CD4-positive, alpha-beta memory T cell (primary cell): ENCODE data around the gene NPC2. TPM values are rescaled to one million over a fixed set of nuclear protein-coding genes. Genes with fewer than 3 reads are reported as not detected.

Source experiments
- CTCF ChIA-PET: fragments of 350-600 bp; sonication (Branson Sonifier 250); formaldehyde crosslinking; loops from one replicate; lab custom pipeline; 2021; ENCODE audit warnings: inconsistent platforms; ENCODE audit not compliant: partially characterized antibody; lab: Charles Lee
- POLR2A ChIA-PET: fragments of 350-600 bp; sonication (Branson Sonifier 250); formaldehyde crosslinking; loops from one replicate; lab custom pipeline; 2021; ENCODE audit not compliant: partially characterized antibody; lab: Charles Lee
- DNase-seq, 5 donors: peaks; one replicate each; pipeline versions ENCODE4 v3.0.0 to v3.0.0-alpha.2; 2020 to 2022; ENCODE audit warnings: mixed read lengths in 1 of 5
- H3K27ac ChIP-seq: one replicate; pipeline ENCODE4 v1.7.0; 2013; ENCODE audit warnings: low read depth, low read length
- H3K27me3 ChIP-seq: 2 replicates; pipeline ENCODE4 v1.7.0; 2013; ENCODE audit warnings: mild to moderate bottlenecking, low read length, moderate library complexity; ENCODE audit not compliant: insufficient read depth
- H3K36me3 ChIP-seq: 2 replicates; pipeline ENCODE4 v1.7.0; 2013; ENCODE audit warnings: mild to moderate bottlenecking, low read length, moderate library complexity; ENCODE audit not compliant: insufficient read depth
- H3K4me1 ChIP-seq: 2 replicates; pipeline ENCODE4 v1.7.0; 2013; ENCODE audit warnings: mild to moderate bottlenecking, low read length, moderate library complexity; ENCODE audit not compliant: insufficient read depth
- H3K4me3 ChIP-seq, 2 donors: one replicate each; pipeline ENCODE4 v1.7.0; 2013; ENCODE audit warnings: low read length in 2 of 2, mild to moderate bottlenecking in 1 of 2
- H3K9me3 ChIP-seq, 2 donors: one replicate each; pipeline ENCODE4 v1.7.0; 2013; ENCODE audit warnings: low read length in 2 of 2, control low read depth in 1 of 2; ENCODE audit not compliant: control insufficient read depth in 1 of 2
- H3K27ac Mint-ChIP-seq, 7 donors: one replicate each; pipeline ENCODE4 v1.8.0; 2020 to 2021; ENCODE audit warnings: mixed read lengths in 7 of 7, mild to moderate bottlenecking in 6 of 7, inconsistent platforms in 3 of 7, moderate library complexity in 3 of 7
- H3K27me3 Mint-ChIP-seq, 2 donors: one replicate each; pipeline ENCODE4 v1.8.0; 2020 to 2021; ENCODE audit warnings: mixed read lengths in 2 of 2
- H3K36me3 Mint-ChIP-seq, 2 donors: one replicate each; pipeline ENCODE4 v1.8.0; 2020 to 2021; ENCODE audit warnings: mixed read lengths in 2 of 2, inconsistent platforms in 1 of 2, mild to moderate bottlenecking in 1 of 2
- H3K4me1 Mint-ChIP-seq, 4 donors: one replicate each; pipeline ENCODE4 v1.8.0; 2020 to 2021; ENCODE audit warnings: mixed read lengths in 4 of 4, mild to moderate bottlenecking in 1 of 4
- H3K4me3 Mint-ChIP-seq, 8 donors: one replicate each; pipeline ENCODE4 v1.8.0; 2020 to 2021; ENCODE audit warnings: mixed read lengths in 8 of 8, mild to moderate bottlenecking in 7 of 8, moderate library complexity in 6 of 8, inconsistent platforms in 3 of 8
- H3K9me3 Mint-ChIP-seq, 8 donors: one replicate each; pipeline ENCODE4 v1.8.0; 2020 to 2021; ENCODE audit warnings: mixed read lengths in 8 of 8, mild to moderate bottlenecking in 5 of 8, inconsistent platforms in 3 of 8, moderate library complexity in 1 of 8
- intact Hi-C: fragments of 100-400 bp; cut with micrococcal nuclease; formaldehyde crosslinking; loops from one replicate; pipeline ENCODE4 v1.15.1; 2023
- polyA plus RNA-seq, 2 donors: library from polyadenylated mRNA; unstranded; fragments of 300-500 nt; fragmentation: Illumina TruSeq; gene quantifications; one replicate each; pipeline ENCODE4 v1.2.3, GENCODE V29; 2021
- total RNA-seq, 2 experiments: library from RNA; stranded (reverse); gene quantifications; one replicate each; pipeline ENCODE4 v1.2.3, GENCODE V29; 2021

NPC2 gene
- total and polyA plus RNA-seq, 4 experiments from 2014 or later: 50.9 to 89.9 (median 68.8) TPM

- no peak overlapping the region for H3K27ac Mint-ChIP-seq
- ChIA-PET CTCF (no interaction called here), POLR2A (no interaction called here)
- Histone ChIP-seq H3K27me3 (no peaks in the 10 kb centered on the region), H3K27ac (no peak overlapping the region), H3K4me1 (no peaks in the 10 kb centered on the region), H3K4me3 (no peak overlapping the region), H3K36me3 (no peaks in the 10 kb centered on the region), H3K9me3 (no peaks in the 10 kb centered on the region)
- H3K4me3 Mint-ChIP-seq: no peak overlapping the region
- H3K36me3 Mint-ChIP-seq: no peaks in the 10 kb centered on the region
- no peaks in the 10 kb centered on the region for H3K9me3 Mint-ChIP-seq
- H3K27me3 Mint-ChIP-seq: peaks cover 0 to 30% of the 10 kb centered on the region in 2 donors
- H3K4me1 Mint-ChIP-seq: no peaks in the 10 kb centered on the region
- intact Hi-C loops: no loop called here
- DNase-seq: no peak
These were observed 52.0 kb downstream of the NPC2 start for GRCh38 chr14:74441113-74441512.

GRCh38 chr14:74438351-74438915, 54.7 kb downstream of the NPC2 start:
- no peak for DNase-seq
- Mint-ChIP-seq H3K4me1 (no peaks in the 10 kb centered on the region), H3K4me3 (no peak overlapping the region), H3K9me3 (no peaks in the 10 kb centered on the region), H3K27me3 (peaks cover 7 to 38% of the 10 kb centered on the region in 2 donors), H3K27ac (no peak overlapping the region), H3K36me3 (no peaks in the 10 kb centered on the region)
- H3K27me3 ChIP-seq: no peaks in the 10 kb centered on the region
- H3K9me3 ChIP-seq: no peaks in the 10 kb centered on the region
- H3K27ac ChIP-seq: no peak overlapping the region
- CTCF ChIA-PET: no interaction called here
- POLR2A ChIA-PET: no interaction called here
- H3K4me1 ChIP-seq: no peaks in the 10 kb centered on the region
- intact Hi-C loops: no loop called here
- no peak overlapping the region for H3K4me3 ChIP-seq
- H3K36me3 ChIP-seq: no peaks in the 10 kb centered on the region

- intact Hi-C loops: no loop called here
- H3K27me3 ChIP-seq: no peaks in the 10 kb centered on the region
- no peaks in the 10 kb centered on the region for H3K9me3 Mint-ChIP-seq
- H3K27me3 Mint-ChIP-seq: peaks cover 10 to 32% of the 10 kb centered on the region in 2 donors
- H3K4me1 Mint-ChIP-seq: no peaks in the 10 kb centered on the region
- no peak overlapping the region for H3K27ac Mint-ChIP-seq
- no peak for DNase-seq
- no peaks in the 10 kb centered on the region for H3K36me3 Mint-ChIP-seq
- ChIA-PET POLR2A (no interaction called here), CTCF (no interaction called here)
- no peak overlapping the region for H3K4me3 ChIP-seq
- no peak overlapping the region for H3K4me3 Mint-ChIP-seq
- no peaks in the 10 kb centered on the region for H3K4me1 ChIP-seq
- no peaks in the 10 kb centered on the region for H3K36me3 ChIP-seq
- H3K9me3 ChIP-seq: no peaks in the 10 kb centered on the region
- no peak overlapping the region for H3K27ac ChIP-seq
These were observed 55.5 kb downstream of the NPC2 start for GRCh38 chr14:74437496-74438053.

GRCh38 chr14:74434294-74434693, 58.8 kb downstream of the NPC2 start:
- Mint-ChIP-seq H3K36me3 (no peaks in the 10 kb centered on the region), H3K27me3 (peaks cover 14 to 36% of the 10 kb centered on the region in 2 donors), H3K9me3 (no peaks in the 10 kb centered on the region), H3K4me3 (no peak overlapping the region), H3K4me1 (no peaks in the 10 kb centered on the region), H3K27ac (no peak overlapping the region)
- ChIA-PET POLR2A (no interaction called here), CTCF (no interaction called here)
- no peak for DNase-seq
- H3K27me3 ChIP-seq: no peaks in the 10 kb centered on the region
- H3K4me1 ChIP-seq: no peaks in the 10 kb centered on the region
- H3K9me3 ChIP-seq: no peaks in the 10 kb centered on the region
- no peaks in the 10 kb centered on the region for H3K36me3 ChIP-seq
- intact Hi-C loops: no loop called here
- H3K27ac ChIP-seq: no peak overlapping the region
- H3K4me3 ChIP-seq: no peak overlapping the region

- no peaks in the 10 kb centered on the region for H3K9me3 ChIP-seq
- H3K36me3 ChIP-seq: no peaks in the 10 kb centered on the region
- H3K4me1 ChIP-seq: no peaks in the 10 kb centered on the region
- H3K4me3 Mint-ChIP-seq: no peak overlapping the region
- ChIA-PET POLR2A (no interaction called here), CTCF (no interaction called here)
- H3K27ac Mint-ChIP-seq: no peak overlapping the region
- H3K4me1 Mint-ChIP-seq: peaks cover 0 to 3% (median 2%) of the 10 kb centered on the region in 4 donors
- DNase-seq: no peak
- intact Hi-C loops: no loop called here
- peaks cover 24 to 31% of the 10 kb centered on the region in 2 donors for H3K27me3 Mint-ChIP-seq
- peaks cover 7% of the 10 kb centered on the region for H3K27me3 ChIP-seq
- no peaks in the 10 kb centered on the region for H3K36me3 Mint-ChIP-seq
- H3K27ac ChIP-seq: no peak overlapping the region
- no peak overlapping the region for H3K4me3 ChIP-seq
- H3K9me3 Mint-ChIP-seq: peaks cover 0 to 3% (median 0%) of the 10 kb centered on the region in 8 donors
These were observed 63.1 kb downstream of the NPC2 start for GRCh38 chr14:74429991-74430390.

Other genes starting within 250 kb of the NPC2 start
- gene ABCD4, start 190.4 kb downstream of the NPC2 start, total RNA-seq: 100 to 1,000 TPM in 1 of 2 experiments, 10 to 100 TPM in 1; 98.3 to 102 TPM
- 10 to 100 TPM; 24.8 to 27.9 TPM for gene ABCD4, start 190.4 kb downstream of the NPC2 start, polyA plus RNA-seq
- gene VRTN, start 144.8 kb downstream of the NPC2 start, total RNA-seq: not detected
- gene VRTN, start 144.8 kb downstream of the NPC2 start, polyA plus RNA-seq: not detected
- not detected for gene SYNDIG1L, start 67.1 kb downstream of the NPC2 start, total RNA-seq
- gene SYNDIG1L, start 67.1 kb downstream of the NPC2 start, polyA plus RNA-seq: not detected
- gene ISCA2, start 460 bp upstream of the NPC2 start, total RNA-seq: 10 to 100 TPM; 31.3 to 33.1 TPM
- 10 to 100 TPM; 61.7 to 83.1 TPM for gene ISCA2, start 460 bp upstream of the NPC2 start, polyA plus RNA-seq
- gene LTBP2, start 118.9 kb upstream of the NPC2 start, total RNA-seq: under 1 TPM; 0.36 to 0.44 TPM
- gene LTBP2, start 118.9 kb upstream of the NPC2 start, polyA plus RNA-seq: under 1 TPM; 0.11 to 0.36 TPM
- gene AREL1, start 219.8 kb upstream of the NPC2 start, total RNA-seq: 10 to 100 TPM; 44.4 to 46.1 TPM
- 10 to 100 TPM; 16.2 to 24.2 TPM for gene AREL1, start 219.8 kb upstream of the NPC2 start, polyA plus RNA-seq
- 10 to 100 TPM; 57.5 to 57.9 TPM for gene FCF1, start 219.8 kb upstream of the NPC2 start, total RNA-seq
- gene FCF1, start 219.8 kb upstream of the NPC2 start, polyA plus RNA-seq: 10 to 100 TPM; 28.6 to 35.5 TPM